ENCODE results near the gene MORC2.

Gene MORC2

DNA sequence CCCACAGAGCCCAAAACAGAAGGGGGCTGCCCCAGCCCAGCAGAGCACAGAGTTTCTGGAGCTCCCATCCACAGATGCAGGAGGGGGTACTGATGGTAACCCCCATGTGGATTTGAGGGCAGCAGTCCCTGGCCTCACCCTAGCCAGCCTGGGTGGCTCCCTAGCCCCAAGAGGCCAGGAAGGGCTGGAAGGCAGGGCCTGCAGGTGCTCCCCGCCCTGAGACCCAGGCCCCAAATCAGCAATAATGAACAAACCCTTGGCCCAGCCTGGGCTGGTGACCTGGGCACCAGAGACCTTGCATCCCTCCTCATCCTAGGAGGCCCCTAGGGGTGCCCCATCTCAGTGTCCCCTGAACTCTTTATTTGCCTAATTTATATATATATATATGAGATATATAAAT, 61.6 kb downstream of the MORC2 start:
- no peak for TF ChIP-seq POLR2AphosphoS5 (IDR thresholded peaks at IDR 0.05; ENCODE audit: low read depth, low read length)
- no peak for TF ChIP-seq FOXP2 (optimal IDR thresholded peaks at IDR 0.05; ENCODE audit: borderline replicate concordance, extremely low read depth, extremely low read length, insufficient read depth)
- no peak for TF ChIP-seq SIN3A (IDR thresholded peaks at IDR 0.05; ENCODE audit: borderline replicate concordance, insufficient read depth, low read length)
- TF ChIP-seq, protein P1, sequence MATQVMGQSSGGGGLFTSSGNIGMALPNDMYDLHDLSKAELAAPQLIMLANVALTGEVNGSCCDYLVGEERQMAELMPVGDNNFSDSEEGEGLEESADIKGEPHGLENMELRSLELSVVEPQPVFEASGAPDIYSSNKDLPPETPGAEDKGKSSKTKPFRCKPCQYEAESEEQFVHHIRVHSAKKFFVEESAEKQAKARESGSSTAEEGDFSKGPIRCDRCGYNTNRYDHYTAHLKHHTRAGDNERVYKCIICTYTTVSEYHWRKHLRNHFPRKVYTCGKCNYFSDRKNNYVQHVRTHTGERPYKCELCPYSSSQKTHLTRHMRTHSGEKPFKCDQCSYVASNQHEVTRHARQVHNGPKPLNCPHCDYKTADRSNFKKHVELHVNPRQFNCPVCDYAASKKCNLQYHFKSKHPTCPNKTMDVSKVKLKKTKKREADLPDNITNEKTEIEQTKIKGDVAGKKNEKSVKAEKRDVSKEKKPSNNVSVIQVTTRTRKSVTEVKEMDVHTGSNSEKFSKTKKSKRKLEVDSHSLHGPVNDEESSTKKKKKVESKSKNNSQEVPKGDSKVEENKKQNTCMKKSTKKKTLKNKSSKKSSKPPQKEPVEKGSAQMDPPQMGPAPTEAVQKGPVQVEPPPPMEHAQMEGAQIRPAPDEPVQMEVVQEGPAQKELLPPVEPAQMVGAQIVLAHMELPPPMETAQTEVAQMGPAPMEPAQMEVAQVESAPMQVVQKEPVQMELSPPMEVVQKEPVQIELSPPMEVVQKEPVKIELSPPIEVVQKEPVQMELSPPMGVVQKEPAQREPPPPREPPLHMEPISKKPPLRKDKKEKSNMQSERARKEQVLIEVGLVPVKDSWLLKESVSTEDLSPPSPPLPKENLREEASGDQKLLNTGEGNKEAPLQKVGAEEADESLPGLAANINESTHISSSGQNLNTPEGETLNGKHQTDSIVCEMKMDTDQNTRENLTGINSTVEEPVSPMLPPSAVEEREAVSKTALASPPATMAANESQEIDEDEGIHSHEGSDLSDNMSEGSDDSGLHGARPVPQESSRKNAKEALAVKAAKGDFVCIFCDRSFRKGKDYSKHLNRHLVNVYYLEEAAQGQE (IDR thresholded peaks at IDR 0.05; ENCODE audit: insufficient read depth in 1 of 2, low read depth in 2 of 2, low read length in 2 of 2): no peak
- TF ChIP-seq TAF1 (IDR thresholded peaks at IDR 0.05; ENCODE audit: borderline replicate concordance, insufficient read depth, low read length): no peak

DNA sequence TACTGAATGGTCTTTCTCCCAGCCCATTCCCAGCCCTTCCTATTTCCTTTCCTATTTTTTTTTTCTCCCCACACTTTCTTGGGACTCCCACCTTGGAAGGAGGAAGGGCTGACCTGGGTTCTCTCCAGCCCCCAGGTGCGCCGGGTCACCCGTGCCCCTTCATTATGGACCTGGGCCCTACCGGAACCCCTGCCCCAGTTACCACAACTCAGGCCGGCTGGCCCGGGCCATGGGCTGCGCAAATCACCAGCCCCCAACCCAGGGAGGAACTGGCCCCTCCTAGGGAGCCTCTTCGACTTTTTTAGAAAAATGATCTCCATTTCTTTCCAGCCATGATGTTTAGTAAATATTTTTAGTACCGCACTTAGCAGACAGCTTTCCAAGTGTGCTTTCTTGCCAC, 62.2 kb downstream of the MORC2 start:
- TF ChIP-seq FOXP2 (optimal IDR thresholded peaks at IDR 0.05; ENCODE audit: borderline replicate concordance, extremely low read depth, extremely low read length, insufficient read depth): no peak
- TF ChIP-seq SIN3A (IDR thresholded peaks at IDR 0.05; ENCODE audit: borderline replicate concordance, insufficient read depth, low read length): no peak
- TF ChIP-seq TAF1 (IDR thresholded peaks at IDR 0.05; ENCODE audit: borderline replicate concordance, insufficient read depth, low read length): no peak
- TF ChIP-seq, protein P1 (IDR thresholded peaks at IDR 0.05; ENCODE audit: insufficient read depth in 1 of 2, low read depth in 2 of 2, low read length in 2 of 2): no peak
- TF ChIP-seq POLR2AphosphoS5 (IDR thresholded peaks at IDR 0.05; ENCODE audit: low read depth, low read length): no peak

DNA sequence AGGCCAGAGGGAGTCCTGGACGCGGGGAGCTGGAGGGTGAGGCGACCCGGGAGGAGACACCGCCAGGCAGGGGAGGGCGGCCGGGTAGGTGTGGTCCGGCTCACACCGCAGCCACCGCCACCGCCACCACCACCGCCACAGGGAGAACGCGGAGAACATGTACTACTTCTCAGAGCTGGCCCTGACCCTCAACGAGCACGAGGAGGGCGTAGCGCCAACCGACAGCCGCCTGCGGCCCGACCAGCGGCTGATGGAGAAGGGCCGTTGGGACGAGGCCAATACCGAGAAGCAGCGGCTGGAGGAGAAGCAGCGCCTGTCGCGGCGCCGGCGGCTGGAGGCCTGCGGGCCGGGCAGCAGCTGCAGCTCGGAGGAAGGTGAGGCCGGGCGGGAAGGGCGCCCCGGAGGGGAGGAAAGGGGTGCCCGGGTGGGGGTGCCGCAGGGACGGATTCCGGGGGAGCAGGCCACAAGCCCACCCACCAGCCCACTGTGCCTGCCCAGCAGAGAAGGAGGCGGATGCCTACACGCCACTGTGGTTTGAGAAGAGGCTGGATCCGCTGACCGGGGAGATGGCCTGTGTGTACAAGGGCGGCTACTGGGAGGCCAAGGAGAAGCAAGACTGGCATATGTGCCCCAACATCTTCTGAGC, 62.8 kb downstream of the MORC2 start:
- TF ChIP-seq, protein P1 (IDR thresholded peaks at IDR 0.05; ENCODE audit: insufficient read depth in 1 of 2, low read depth in 2 of 2, low read length in 2 of 2): no peak
- TF ChIP-seq FOXP2 (optimal IDR thresholded peaks at IDR 0.05; ENCODE audit: borderline replicate concordance, extremely low read depth, extremely low read length, insufficient read depth) (no peak), POLR2AphosphoS5 (IDR thresholded peaks at IDR 0.05; ENCODE audit: low read depth, low read length) (no peak), TAF1 (IDR thresholded peaks at IDR 0.05; ENCODE audit: borderline replicate concordance, insufficient read depth, low read length) (no peak), SIN3A (IDR thresholded peaks at IDR 0.05; ENCODE audit: borderline replicate concordance, insufficient read depth, low read length) (no peak)

DNA sequence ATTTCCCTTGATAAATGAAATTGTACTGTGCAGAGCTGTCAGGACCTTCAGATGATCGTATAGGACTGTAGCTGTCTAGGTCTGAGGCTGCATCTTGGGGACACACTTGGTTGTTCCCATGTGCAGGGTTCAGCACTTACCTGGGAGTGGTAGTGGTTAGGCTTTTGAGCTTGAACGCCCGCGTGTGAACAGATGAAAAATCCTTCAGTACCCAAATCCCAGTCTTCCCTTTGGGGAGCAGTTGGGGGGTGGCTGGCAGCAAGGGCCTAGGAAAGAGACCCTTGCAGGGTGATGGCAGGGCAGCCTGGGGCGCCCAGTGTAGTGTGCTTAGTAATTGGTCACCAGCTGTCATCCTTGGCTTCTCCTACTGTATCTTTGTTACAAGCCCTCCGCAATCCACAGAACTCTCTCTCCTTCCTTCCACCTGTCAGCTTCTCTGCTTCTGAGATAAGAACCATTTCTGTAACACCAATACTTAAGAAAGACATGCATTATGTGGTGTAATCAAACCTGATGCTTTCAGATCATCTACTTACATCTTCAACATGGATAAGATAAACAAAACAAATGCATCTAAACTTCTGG, 64.6 kb downstream of the MORC2 start:
- TF ChIP-seq POLR2AphosphoS5 (IDR thresholded peaks at IDR 0.05; ENCODE audit: low read depth, low read length) (no peak), TAF1 (IDR thresholded peaks at IDR 0.05; ENCODE audit: borderline replicate concordance, insufficient read depth, low read length) (no peak), SIN3A (IDR thresholded peaks at IDR 0.05; ENCODE audit: borderline replicate concordance, insufficient read depth, low read length) (no peak), FOXP2 (optimal IDR thresholded peaks at IDR 0.05; ENCODE audit: borderline replicate concordance, extremely low read depth, extremely low read length, insufficient read depth) (no peak)
- TF ChIP-seq, protein P1 (IDR thresholded peaks at IDR 0.05; ENCODE audit: insufficient read depth in 1 of 2, low read depth in 2 of 2, low read length in 2 of 2): no peak

Measured in PFSK-1 (cell line).